ENCODE measurements around the gene ZMYM5. TPM values are rescaled to one million over a fixed set of nuclear protein-coding genes. Genes with fewer than 3 reads are reported as not detected.
A peak's percentile ranks its signal among the peaks of the same experiment; 100 is the strongest.
"Not testable (repeated sequence)": the region's sequence is repeated elsewhere in the genome, so short reads cannot be mapped to it uniquely, and the experiment has no call there.

Gene ZMYM5
- total RNA-seq, 2 donors from 2014 or later: 15.6 to 16.6 TPM

DNA sequence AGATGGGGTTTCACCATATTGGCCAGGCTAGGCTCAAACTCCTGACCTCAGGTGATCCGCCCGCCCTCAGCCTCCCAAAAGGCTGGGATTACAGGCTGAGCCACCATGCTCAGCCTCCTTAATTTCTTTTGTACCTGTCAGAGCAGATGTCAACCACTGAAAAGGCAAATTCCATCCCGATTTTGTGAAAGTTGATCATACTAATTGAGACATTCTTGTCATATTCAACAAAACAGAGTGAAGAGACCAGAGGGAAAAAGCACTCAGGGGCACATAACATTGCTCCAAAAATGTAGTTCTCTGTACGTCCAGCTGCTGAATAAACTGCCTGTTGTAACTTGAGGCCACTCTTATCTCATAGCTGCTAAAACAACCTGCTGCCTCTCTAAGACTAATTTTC, 53.3 kb downstream of the ZMYM5 start:
- H3K36me3 Mint-ChIP-seq: no peaks in the 10 kb centered on the region
- no peak overlapping the region for H3K4me3 Mint-ChIP-seq
- no peaks in the 10 kb centered on the region for H3K9me3 Mint-ChIP-seq
- no peak for ATAC-seq
- no peaks in the 10 kb centered on the region for H3K27me3 Mint-ChIP-seq
- no peak overlapping the region for H3K27ac Mint-ChIP-seq
- DNase-seq (ENCODE audit: low spot score): no peak
- no peaks in the 10 kb centered on the region for H3K4me1 Mint-ChIP-seq (ENCODE audit: low read depth in 2 of 2)

GRCh38 chr13:19805765-19806164, 57.7 kb downstream of the ZMYM5 start:
- ATAC-seq: no peak
- no peaks in the 10 kb centered on the region for H3K27me3 Mint-ChIP-seq
- no peaks in the 10 kb centered on the region for H3K9me3 Mint-ChIP-seq
- no peaks in the 10 kb centered on the region for H3K36me3 Mint-ChIP-seq
- no peaks in the 10 kb centered on the region for H3K4me1 Mint-ChIP-seq (ENCODE audit: low read depth in 2 of 2)
- DNase-seq (ENCODE audit: low spot score): no peak
- no peak overlapping the region for H3K27ac Mint-ChIP-seq
- H3K4me3 Mint-ChIP-seq: no peak overlapping the region

- H3K9me3 Mint-ChIP-seq: no peaks in the 10 kb centered on the region
- H3K4me3 Mint-ChIP-seq: no peak overlapping the region
- no peaks in the 10 kb centered on the region for H3K27me3 Mint-ChIP-seq
- ATAC-seq: no peak
- no peak overlapping the region for H3K27ac Mint-ChIP-seq
- no peak for DNase-seq (ENCODE audit: low spot score)
- H3K36me3 Mint-ChIP-seq: no peaks in the 10 kb centered on the region
- no peaks in the 10 kb centered on the region for H3K4me1 Mint-ChIP-seq (ENCODE audit: low read depth in 2 of 2)
These were observed 67.5 kb downstream of the ZMYM5 start for GRCh38 chr13:19795956-19796355.

DNA sequence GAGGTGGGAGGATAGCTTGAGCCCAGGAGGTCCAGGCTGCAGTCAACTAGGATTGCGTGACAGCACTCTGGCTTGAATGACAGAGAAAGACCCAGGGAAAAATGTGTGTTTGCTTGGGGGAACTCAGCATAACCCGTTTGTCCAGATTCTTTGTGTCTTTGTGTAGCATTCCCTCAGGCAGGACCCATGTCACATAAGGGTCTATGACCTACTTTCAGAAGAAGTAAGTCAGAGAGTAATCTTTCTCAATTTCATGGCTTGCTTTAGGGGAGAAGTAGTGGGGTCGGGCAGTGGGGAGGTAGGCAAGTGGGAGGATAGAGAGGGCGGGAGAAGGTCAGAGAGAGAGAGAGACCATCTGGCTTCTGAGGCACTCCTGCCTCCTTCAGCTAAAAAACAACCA, 68.8 kb downstream of the ZMYM5 start:
- no peaks in the 10 kb centered on the region for H3K9me3 Mint-ChIP-seq
- DNase-seq (ENCODE audit: low spot score) (no peak), ATAC-seq (no peak)
- no peaks in the 10 kb centered on the region for H3K27me3 Mint-ChIP-seq
- H3K4me3 Mint-ChIP-seq: no peak overlapping the region
- H3K27ac Mint-ChIP-seq: no peak overlapping the region
- no peaks in the 10 kb centered on the region for H3K36me3 Mint-ChIP-seq
- H3K4me1 Mint-ChIP-seq (ENCODE audit: low read depth in 2 of 2): no peaks in the 10 kb centered on the region

DNA sequence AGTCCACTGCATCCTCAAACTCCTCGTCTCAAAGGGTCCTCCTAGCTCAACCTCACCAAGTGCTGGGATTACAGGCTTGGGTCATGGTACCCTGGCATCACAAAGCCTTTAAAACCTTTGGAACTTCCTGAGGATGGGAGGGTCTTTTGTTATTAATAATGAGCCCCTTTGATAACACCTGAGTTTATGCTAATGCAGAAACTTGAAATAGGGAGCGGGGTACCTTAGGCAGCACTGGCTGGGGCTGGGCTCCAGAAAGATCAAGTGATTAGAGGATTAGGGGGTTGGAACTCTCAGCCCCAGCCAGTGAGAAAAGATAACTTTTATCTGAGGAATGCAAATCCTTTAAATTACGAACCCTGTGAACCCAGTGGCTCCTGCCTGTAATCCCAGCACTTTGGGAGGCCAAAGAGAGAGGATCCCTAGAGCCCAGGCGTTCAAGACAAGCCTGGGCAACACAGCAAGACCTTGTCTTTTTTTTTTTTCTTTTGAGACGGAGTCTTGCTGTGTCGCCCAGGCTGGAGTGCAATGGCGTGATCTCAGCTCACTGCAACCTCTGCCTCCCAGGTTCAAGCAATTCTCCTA, 71.4 kb downstream of the ZMYM5 start:
- H3K4me3 Mint-ChIP-seq: no peak overlapping the region
- ATAC-seq (no peak), DNase-seq (ENCODE audit: low spot score) (no peak)
- no peak overlapping the region for H3K27ac Mint-ChIP-seq
- no peaks in the 10 kb centered on the region for H3K4me1 Mint-ChIP-seq (ENCODE audit: low read depth in 2 of 2)
- H3K27me3 Mint-ChIP-seq: no peaks in the 10 kb centered on the region
- no peaks in the 10 kb centered on the region for H3K36me3 Mint-ChIP-seq
- H3K9me3 Mint-ChIP-seq: no peaks in the 10 kb centered on the region

GRCh38 chr13:19782727-19783682, 80.4 kb downstream of the ZMYM5 start, which contains the start of gene PSPC1:
TSS of gene PSPC1 (minus strand) at chr13:19782945. CDS start at chr13:19782757, 188 bp downstream.
- H3K27ac Mint-ChIP-seq: peak within 1 kb of the TSS; percentile 92 to 96
- H3K36me3 Mint-ChIP-seq, H3K9me3 Mint-ChIP-seq, H3K27me3 Mint-ChIP-seq: not testable (repeated sequence)
- peaks cover 11 to 12% of the 10 kb centered on the region in 2 donors for H3K4me1 Mint-ChIP-seq (ENCODE audit: low read depth in 2 of 2)
- peak within 1 kb of the TSS; percentile 93 for H3K4me3 Mint-ChIP-seq
- DNase-seq (ENCODE audit: low spot score) (peak; percentile 95), ATAC-seq (peak; percentile 95)

GRCh38 chr13:19782049-19782726, 81.3 kb downstream of the ZMYM5 start:
- H3K4me3 Mint-ChIP-seq: peak overlapping the region; percentile 93
- no peaks in the 10 kb centered on the region for H3K9me3 Mint-ChIP-seq
- DNase-seq (ENCODE audit: low spot score) (peak; percentile 79), ATAC-seq (peak; percentile 77 to 87)
- H3K4me1 Mint-ChIP-seq (ENCODE audit: low read depth in 2 of 2): peaks cover 11 to 12% of the 10 kb centered on the region in 2 donors
- peaks cover 6% of the 10 kb centered on the region for H3K36me3 Mint-ChIP-seq
- peak overlapping the region; percentile 92 to 96 for H3K27ac Mint-ChIP-seq
- H3K27me3 Mint-ChIP-seq: no peaks in the 10 kb centered on the region

GRCh38 chr13:19781526-19781925, 81.9 kb downstream of the ZMYM5 start:
- Mint-ChIP-seq H3K4me1 (ENCODE audit: low read depth in 2 of 2) (peaks cover 11% of the 10 kb centered on the region in 2 donors), H3K9me3 (no peaks in the 10 kb centered on the region), H3K36me3 (peaks cover 6% of the 10 kb centered on the region), H3K27me3 (no peaks in the 10 kb centered on the region), H3K4me3 (peak overlapping the region; percentile 93), H3K27ac (peak overlapping the region; percentile 92 to 96)
- ATAC-seq (no peak), DNase-seq (ENCODE audit: low spot score) (no peak)

DNA sequence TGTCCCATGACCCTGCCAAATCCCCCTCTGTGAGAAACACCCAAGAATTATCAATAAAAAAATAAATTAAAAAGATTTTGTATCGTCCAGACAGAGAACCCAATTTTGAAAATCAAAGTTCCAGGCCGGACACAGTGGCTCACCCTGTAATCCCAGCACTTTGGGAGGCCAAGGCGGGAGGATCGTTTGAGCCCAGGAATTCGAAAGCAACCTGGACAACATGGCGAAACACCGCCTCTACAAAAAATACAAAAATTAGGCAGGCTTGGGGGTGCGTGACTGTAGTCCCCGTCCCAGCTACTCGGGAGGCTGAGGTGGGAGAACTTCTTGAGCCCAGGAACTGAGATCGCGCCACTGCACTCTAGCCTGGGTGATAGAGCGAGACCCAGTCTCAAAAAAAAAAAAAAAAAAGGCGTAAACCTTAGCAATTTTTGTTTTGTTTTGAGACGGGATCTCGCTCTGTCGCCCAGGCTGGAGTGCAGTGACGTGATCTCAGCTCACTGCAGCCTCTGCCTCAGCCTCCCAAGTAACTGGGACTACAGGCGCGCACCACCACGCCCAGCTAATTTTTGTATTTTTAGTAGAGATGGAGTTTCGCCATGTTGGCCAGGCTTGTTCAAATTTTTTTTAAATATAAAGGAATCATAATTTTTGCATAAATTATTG, 82.6 kb downstream of the ZMYM5 start:
- Mint-ChIP-seq H3K4me1 (ENCODE audit: low read depth in 2 of 2) (peaks cover 12 to 14% of the 10 kb centered on the region in 2 donors), H3K4me3 (peak overlapping the region; percentile 93), H3K27ac (peak overlapping the region; percentile 92 to 96)
- not testable (repeated sequence) for ATAC-seq; DNase-seq (ENCODE audit: low spot score); H3K27me3 Mint-ChIP-seq; H3K36me3 Mint-ChIP-seq; H3K9me3 Mint-ChIP-seq

Other genes starting within 250 kb of the ZMYM5 start
- 10 to 100 TPM; 33.4 to 39.0 TPM for gene MPHOSPH8, start 230.0 kb downstream of the ZMYM5 start, total RNA-seq
- gene PSPC1, start 80.7 kb downstream of the ZMYM5 start, total RNA-seq: 100 to 1,000 TPM in 1 of 2 donors, 10 to 100 TPM in 1; 84.5 to 128 TPM
- 10 to 100 TPM; 37.7 to 56.7 TPM for gene ZMYM2, start 95.1 kb upstream of the ZMYM5 start, total RNA-seq

All from natural killer cell treated with Interleukin-12 subunit alpha and Interleukin-12 subunit beta and Interleukin-15 and Interleukin-18, amount 100 ng/mL, for 72 hours (primary cell).